ENCODE measurements around the gene TAGAP. TPM values are rescaled to one million over a fixed set of nuclear protein-coding genes. Genes with fewer than 3 reads are reported as not detected.

Gene TAGAP
- total RNA-seq, 1 experiment from 2014 or later: not detected

- DNase-seq: no peak
- Histone ChIP-seq H3K27ac (ENCODE audit: insufficient read length, low read depth, low read length) (no peak overlapping the region), H3T11ph (ENCODE audit: low read length) (no peak overlapping the region), H3K9ac (ENCODE audit: extremely low read depth, insufficient read length, low read length) (no peak overlapping the region), H4K91ac (ENCODE audit: insufficient read length, low read depth, low read length) (no peak overlapping the region), H2BK12ac (ENCODE audit: insufficient read length, low read depth, low read length) (no peak overlapping the region), H3K4me2 (ENCODE audit: insufficient read depth, insufficient read length, low read length) (no peak overlapping the region), H2BK20ac (ENCODE audit: low read depth, low read length, poor library complexity, severe bottlenecking) (no peak overlapping the region), H3K4ac (ENCODE audit: low read depth, low read length) (no peak overlapping the region), H3K79me1 (ENCODE audit: insufficient read depth, low read depth, low read length, poor library complexity, severe bottlenecking) (no peaks in the 10 kb centered on the region), H3K4me1 (ENCODE audit: insufficient read depth, low read length) (no peaks in the 10 kb centered on the region), H2BK15ac (ENCODE audit: low read depth, low read length) (no peak overlapping the region), H2AK5ac (ENCODE audit: insufficient read length, low read length) (no peak overlapping the region), H3K23me2 (ENCODE audit: insufficient read length, low read depth, low read length, poor library complexity, severe bottlenecking) (no peaks in the 10 kb centered on the region), H2BK120ac (ENCODE audit: low read depth, low read length, poor library complexity, severe bottlenecking) (no peak overlapping the region), H3K56ac (ENCODE audit: insufficient read length, low read depth, low read length) (no peak overlapping the region), H3K18ac (ENCODE audit: insufficient read length, low read depth, low read length) (no peak overlapping the region), H3K9me3 (ENCODE audit: control insufficient read depth, low read depth, low read length) (no peaks in the 10 kb centered on the region), H3K23ac (ENCODE audit: insufficient read length, low read depth, low read length) (no peak overlapping the region), H4K5ac (ENCODE audit: insufficient read length, low read depth, low read length) (no peak overlapping the region), H4K8ac (replicated peaks; ENCODE audit: insufficient read length, low read depth, low read length) (no peak overlapping the region), H4K20me1 (ENCODE audit: control insufficient read depth, insufficient read depth, insufficient read length) (no peaks in the 10 kb centered on the region), H2BK5ac (ENCODE audit: insufficient read length, low read length) (no peak overlapping the region), H2AFZ (ENCODE audit: low read length) (no peak overlapping the region), H3K27me3 (ENCODE audit: insufficient read depth, low read length) (no peaks in the 10 kb centered on the region), H3K14ac (ENCODE audit: insufficient read depth, low read length) (no peak overlapping the region), H3K79me2 (ENCODE audit: insufficient read depth, low read length) (no peaks in the 10 kb centered on the region)
- Mint-ChIP-seq H3K9me3 (no peaks in the 10 kb centered on the region), H3K36me3 (ENCODE audit: insufficient read depth in 1 of 3, low read depth in 3 of 3) (no peaks in the 10 kb centered on the region), H3K4me1 (peaks cover 12 to 15% of the 10 kb centered on the region in 2 experiments), H3K27me3 (ENCODE audit: low read depth) (no peaks in the 10 kb centered on the region; the same call in 1 of the 2 replicates), H3K27ac (no peak overlapping the region), H3K4me3 (no peak overlapping the region)
- no peak for TF ChIP-seq CTCF (conservative IDR thresholded peaks at IDR 0.05)
- WGBS (ENCODE audit: extremely low coverage, insufficient read length, low lambda C conversion rate): no CpG with 5 or more reads among the region's 7 CpGs
These were observed 844 bp downstream of the TAGAP start for GRCh38 chr6:159043947-159044346.

Measured in H9 (cell line).